ENCODE results near the gene NOS3. TPM values are rescaled to one million over a fixed set of nuclear protein-coding genes. Genes with fewer than 3 reads are reported as not detected.

NOS3 gene
- total RNA-seq = 10.7 TPM
- 1 to 10 TPM; 3.2 to 8.8 (median 7.1) TPM for polyA plus RNA-seq

DNA sequence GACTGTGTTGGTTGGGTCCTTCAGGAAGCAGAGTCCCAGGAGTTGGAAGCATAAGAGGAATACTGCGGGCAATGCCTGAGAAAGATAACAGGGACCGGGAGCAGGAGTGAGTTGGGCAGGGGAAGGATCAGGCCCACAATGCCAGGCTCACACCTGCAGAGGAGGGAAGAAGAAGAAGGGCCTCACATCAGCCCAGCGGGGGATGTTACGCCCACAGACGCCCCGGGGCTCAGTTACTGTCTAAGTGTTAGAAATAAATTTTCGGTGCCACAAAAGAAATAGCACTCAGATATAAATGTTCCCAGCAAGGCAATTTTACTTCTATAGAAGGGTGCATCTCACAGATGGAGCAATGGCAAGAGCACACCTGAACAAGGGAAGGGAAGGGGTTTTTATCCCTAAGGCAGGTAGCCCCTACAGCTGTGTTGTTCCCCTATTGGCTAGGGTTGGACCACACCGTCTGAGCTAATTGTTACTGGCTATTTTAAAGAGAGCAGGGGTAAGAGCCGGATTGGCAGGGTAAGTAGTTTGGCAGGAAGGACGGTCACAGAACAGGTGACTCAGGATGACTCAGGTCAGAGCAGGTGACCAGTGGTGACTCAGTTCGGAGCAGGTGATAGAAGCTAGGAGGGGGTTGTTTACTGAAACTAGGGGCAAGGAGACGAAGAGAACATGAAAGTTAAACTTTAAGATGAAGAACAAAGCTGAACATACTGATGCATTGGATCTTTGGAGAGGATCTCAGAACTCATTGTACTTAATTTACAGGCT lies at the start of gene NOS3:
TSS of gene NOS3 (plus strand) at position 602 of the 771 bp plus-strand sequence. CDS start 2,787 bp downstream, outside the sequence.
- Mint-ChIP-seq H3K4me3 (peak within 1 kb of the TSS in 2 of 4 donors; percentile 0 to 8), H3K27me3 (peaks cover 18% of the 10 kb centered on the region), H3K4me1 (peaks cover 4 to 48% (median 28%) of the 10 kb centered on the region in 4 donors), H3K36me3 (peaks cover 2% of the 10 kb centered on the region), H3K27ac (no peak within 1 kb of the TSS), H3K9me3 (peaks cover 0 to 22% (median 6%) of the 10 kb centered on the region in 7 donors)
- H3K9me3 ChIP-seq (ENCODE audit: control insufficient read depth in 2 of 2, low read length in 2 of 2) = peaks cover 8 to 19% of the 10 kb centered on the region in 2 experiments
- peaks cover 42% of the 10 kb centered on the region for H3K4me1 ChIP-seq (ENCODE audit: control insufficient read depth, insufficient read depth, low read length, poor library complexity, severe bottlenecking)
- no peak within 1 kb of the TSS for H3K4me3 ChIP-seq (ENCODE audit: low read depth, low read length)
- DNase-seq = no peak
- H3K36me3 ChIP-seq (ENCODE audit: control insufficient read depth, insufficient read depth, low read length) = no peaks in the 10 kb centered on the region
- H3K27ac ChIP-seq (ENCODE audit: insufficient read depth, low read length, poor library complexity, severe bottlenecking) = no peak within 1 kb of the TSS
- ATAC-seq (ENCODE audit: low read depth in 2 of 2) = no peak
- H3K27me3 ChIP-seq (ENCODE audit: control insufficient read depth, insufficient read depth, low read length) = no peaks in the 10 kb centered on the region

DNA sequence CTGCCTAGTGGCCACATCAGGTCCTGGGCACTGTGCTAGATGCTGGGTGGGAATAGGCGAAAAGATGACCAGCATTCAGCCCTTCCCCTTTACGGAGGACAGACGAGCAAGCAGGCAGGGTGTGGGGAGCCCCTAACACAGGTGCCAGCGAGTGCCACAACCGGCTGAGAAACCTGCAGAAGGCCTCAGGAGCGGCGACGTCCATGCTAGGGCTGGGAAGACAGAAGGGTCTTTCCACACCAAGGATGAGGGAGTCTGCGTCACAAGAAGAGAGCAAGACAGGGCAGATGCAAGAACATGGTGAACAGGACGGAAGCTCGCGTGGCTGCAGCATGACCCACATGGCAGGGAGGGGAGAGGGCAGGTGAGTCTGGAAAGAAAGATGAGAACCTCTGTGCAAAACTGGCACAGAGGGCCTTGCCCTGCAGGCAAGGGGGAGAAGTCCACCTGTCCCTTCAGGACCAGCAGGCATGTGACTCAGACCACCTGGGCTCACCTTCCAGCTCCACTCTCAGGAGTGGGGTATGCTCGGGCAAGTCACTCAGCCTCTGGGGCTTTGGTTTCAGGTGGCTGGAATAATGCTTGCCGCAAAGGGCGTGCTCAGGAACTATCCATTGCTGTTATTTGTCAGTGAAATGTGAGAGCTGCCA lies 49.3 kb upstream of the NOS3 start:
- Mint-ChIP-seq H3K36me3 (no peaks in the 10 kb centered on the region), H3K27me3 (peaks cover 13% of the 10 kb centered on the region), H3K9me3 (no peaks in the 10 kb centered on the region), H3K4me3 (peak overlapping the region in 2 of 4 donors; percentile 47 to 61), H3K27ac (peak overlapping the region in 1 of 3 donors; percentile 56), H3K4me1 (peaks cover 0 to 50% (median 5%) of the 10 kb centered on the region in 4 donors)
- ATAC-seq (ENCODE audit: low read depth in 2 of 2) (no peak), DNase-seq (no peak)
- H3K27me3 ChIP-seq (ENCODE audit: control insufficient read depth, insufficient read depth, low read length) = no peaks in the 10 kb centered on the region
- H3K4me3 ChIP-seq (ENCODE audit: low read depth, low read length) = no peak overlapping the region
- no peaks in the 10 kb centered on the region for H3K36me3 ChIP-seq (ENCODE audit: control insufficient read depth, insufficient read depth, low read length)
- H3K27ac ChIP-seq (ENCODE audit: insufficient read depth, low read length, poor library complexity, severe bottlenecking) = no peak overlapping the region
- no peaks in the 10 kb centered on the region for H3K9me3 ChIP-seq (ENCODE audit: control insufficient read depth in 2 of 2, low read length in 2 of 2)
- peaks cover 17% of the 10 kb centered on the region for H3K4me1 ChIP-seq (ENCODE audit: control insufficient read depth, insufficient read depth, low read length, poor library complexity, severe bottlenecking)

DNA sequence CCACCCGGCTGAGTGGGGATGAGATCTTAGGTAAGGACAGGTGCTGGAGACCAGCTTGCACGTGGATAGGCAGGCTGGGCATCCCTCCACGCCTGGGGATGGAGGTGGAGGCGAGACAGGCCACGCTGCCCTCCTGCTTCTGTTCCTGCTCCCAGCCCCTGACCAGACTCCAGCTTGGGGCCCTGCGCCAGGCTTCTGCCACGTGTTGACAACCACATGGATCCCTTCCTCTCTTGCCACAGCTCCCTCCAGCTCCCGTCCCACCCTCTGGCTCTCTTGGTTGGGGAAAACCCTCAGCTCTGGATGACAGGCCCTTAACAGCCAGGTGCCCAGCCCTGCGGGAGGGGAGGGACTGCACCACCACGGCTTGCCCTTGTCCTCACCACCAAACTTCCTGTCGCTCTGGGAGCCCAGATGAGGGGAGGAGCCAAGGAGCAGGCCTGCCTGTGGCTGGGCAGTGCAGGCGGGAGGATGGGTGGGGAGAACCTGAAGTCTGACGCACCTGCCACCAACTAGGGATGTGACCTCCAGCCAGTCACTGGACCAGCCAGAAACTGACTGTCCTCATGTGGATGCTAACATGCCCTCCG lies 48.7 kb upstream of the NOS3 start:
- Histone ChIP-seq H3K9me3 (ENCODE audit: control insufficient read depth in 2 of 2, low read length in 2 of 2) (no peaks in the 10 kb centered on the region), H3K4me1 (ENCODE audit: control insufficient read depth, insufficient read depth, low read length, poor library complexity, severe bottlenecking) (peaks cover 17% of the 10 kb centered on the region), H3K36me3 (ENCODE audit: control insufficient read depth, insufficient read depth, low read length) (no peaks in the 10 kb centered on the region), H3K4me3 (ENCODE audit: low read depth, low read length) (no peak overlapping the region), H3K27ac (ENCODE audit: insufficient read depth, low read length, poor library complexity, severe bottlenecking) (no peak overlapping the region), H3K27me3 (ENCODE audit: control insufficient read depth, insufficient read depth, low read length) (no peaks in the 10 kb centered on the region)
- DNase-seq (peak in 2 of 3 donors; percentile 43 to 79), ATAC-seq (ENCODE audit: low read depth in 2 of 2) (peak; percentile 74 to 83)
- Mint-ChIP-seq H3K9me3 (no peaks in the 10 kb centered on the region), H3K4me3 (peak overlapping the region in 2 of 4 donors; percentile 39 to 61), H3K27me3 (peaks cover 13% of the 10 kb centered on the region), H3K27ac (peak overlapping the region in 1 of 3 donors; percentile 35), H3K36me3 (no peaks in the 10 kb centered on the region), H3K4me1 (peaks cover 0 to 49% (median 5%) of the 10 kb centered on the region in 4 donors)

DNA sequence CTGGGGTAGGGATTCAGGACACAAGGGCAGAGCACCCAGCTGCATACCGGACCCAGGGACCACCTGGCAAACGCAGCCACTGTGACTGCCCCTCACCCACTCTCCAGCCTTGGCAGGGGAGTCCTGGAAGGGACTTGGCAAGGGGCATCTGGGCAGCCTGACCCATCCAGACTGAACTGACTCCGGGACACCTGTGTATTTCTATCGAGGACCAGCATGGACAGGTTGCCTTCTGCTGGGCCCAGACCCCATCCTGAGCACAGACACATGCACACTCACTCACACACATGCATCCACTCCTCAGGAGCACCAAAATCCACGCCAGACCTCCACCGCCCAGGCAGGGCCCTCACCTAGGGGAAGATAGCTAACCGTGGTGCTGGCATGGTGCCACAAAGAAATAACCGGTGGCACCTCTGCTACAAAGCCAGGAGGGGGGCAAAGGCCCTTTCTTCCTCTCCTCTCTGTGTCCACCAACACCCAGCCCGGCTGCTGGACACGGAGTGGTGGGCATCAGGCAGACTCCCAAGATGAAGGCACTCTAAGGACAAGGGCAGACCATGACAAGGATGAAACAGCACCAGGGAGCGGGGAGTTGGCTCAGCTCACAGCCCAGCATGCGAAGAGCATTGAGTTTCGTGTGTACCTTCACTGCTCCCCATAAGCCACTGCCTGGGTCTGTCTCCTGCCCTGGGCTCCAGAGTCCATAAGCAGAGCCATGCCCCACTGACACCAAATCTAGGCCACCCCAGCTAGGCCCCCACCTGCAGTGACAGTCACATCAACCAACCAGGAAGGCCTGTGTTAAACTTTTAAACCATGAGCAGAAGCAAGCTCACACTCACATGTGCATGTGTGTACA lies 48.0 kb upstream of the NOS3 start:
- H3K36me3 ChIP-seq (ENCODE audit: control insufficient read depth, insufficient read depth, low read length) = no peaks in the 10 kb centered on the region
- Mint-ChIP-seq H3K9me3 (no peaks in the 10 kb centered on the region), H3K4me3 (peak overlapping the region in 2 of 4 donors; percentile 39 to 46), H3K27me3 (peaks cover 8% of the 10 kb centered on the region), H3K36me3 (no peaks in the 10 kb centered on the region), H3K27ac (peak overlapping the region in 1 of 3 donors; percentile 35), H3K4me1 (peaks cover 0 to 42% (median 5%) of the 10 kb centered on the region in 4 donors)
- no peak for ATAC-seq (ENCODE audit: low read depth in 2 of 2)
- no peaks in the 10 kb centered on the region for H3K9me3 ChIP-seq (ENCODE audit: control insufficient read depth in 2 of 2, low read length in 2 of 2)
- no peak overlapping the region for H3K4me3 ChIP-seq (ENCODE audit: low read depth, low read length)
- H3K27me3 ChIP-seq (ENCODE audit: control insufficient read depth, insufficient read depth, low read length) = no peaks in the 10 kb centered on the region
- H3K27ac ChIP-seq (ENCODE audit: insufficient read depth, low read length, poor library complexity, severe bottlenecking) = no peak overlapping the region
- DNase-seq = no peak
- H3K4me1 ChIP-seq (ENCODE audit: control insufficient read depth, insufficient read depth, low read length, poor library complexity, severe bottlenecking) = peaks cover 13% of the 10 kb centered on the region

DNA sequence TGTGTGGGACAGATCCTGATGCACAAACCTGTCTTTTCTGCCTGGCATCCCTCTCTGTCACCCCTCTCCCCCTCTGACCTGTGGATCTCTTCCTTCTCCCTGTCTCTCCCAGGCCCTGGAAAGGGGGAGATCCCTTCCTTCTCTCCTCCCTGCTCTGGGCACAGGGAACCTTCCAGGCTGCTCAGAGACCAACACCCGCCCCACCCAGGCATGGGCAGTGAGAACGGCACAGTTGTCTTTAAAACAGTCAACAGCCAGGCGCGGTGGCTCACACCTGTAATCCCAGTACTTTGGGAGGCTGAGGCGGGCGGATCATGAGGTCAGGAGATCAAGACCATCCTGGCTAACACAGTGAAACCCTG lies 47.4 kb upstream of the NOS3 start:
- H3K27me3 ChIP-seq (ENCODE audit: control insufficient read depth, insufficient read depth, low read length) = no peaks in the 10 kb centered on the region
- Mint-ChIP-seq H3K36me3 (no peaks in the 10 kb centered on the region), H3K4me1 (peaks cover 0 to 36% (median 3%) of the 10 kb centered on the region in 4 donors), H3K9me3 (no peaks in the 10 kb centered on the region), H3K4me3 (no peak overlapping the region), H3K27me3 (peaks cover 7% of the 10 kb centered on the region), H3K27ac (no peak overlapping the region)
- no peak overlapping the region for H3K27ac ChIP-seq (ENCODE audit: insufficient read depth, low read length, poor library complexity, severe bottlenecking)
- no peaks in the 10 kb centered on the region for H3K9me3 ChIP-seq (ENCODE audit: control insufficient read depth in 2 of 2, low read length in 2 of 2)
- no peak overlapping the region for H3K4me3 ChIP-seq (ENCODE audit: low read depth, low read length)
- peaks cover 10% of the 10 kb centered on the region for H3K4me1 ChIP-seq (ENCODE audit: control insufficient read depth, insufficient read depth, low read length, poor library complexity, severe bottlenecking)
- ATAC-seq (ENCODE audit: low read depth in 2 of 2) = no peak
- DNase-seq = no peak
- H3K36me3 ChIP-seq (ENCODE audit: control insufficient read depth, insufficient read depth, low read length) = no peaks in the 10 kb centered on the region

DNA sequence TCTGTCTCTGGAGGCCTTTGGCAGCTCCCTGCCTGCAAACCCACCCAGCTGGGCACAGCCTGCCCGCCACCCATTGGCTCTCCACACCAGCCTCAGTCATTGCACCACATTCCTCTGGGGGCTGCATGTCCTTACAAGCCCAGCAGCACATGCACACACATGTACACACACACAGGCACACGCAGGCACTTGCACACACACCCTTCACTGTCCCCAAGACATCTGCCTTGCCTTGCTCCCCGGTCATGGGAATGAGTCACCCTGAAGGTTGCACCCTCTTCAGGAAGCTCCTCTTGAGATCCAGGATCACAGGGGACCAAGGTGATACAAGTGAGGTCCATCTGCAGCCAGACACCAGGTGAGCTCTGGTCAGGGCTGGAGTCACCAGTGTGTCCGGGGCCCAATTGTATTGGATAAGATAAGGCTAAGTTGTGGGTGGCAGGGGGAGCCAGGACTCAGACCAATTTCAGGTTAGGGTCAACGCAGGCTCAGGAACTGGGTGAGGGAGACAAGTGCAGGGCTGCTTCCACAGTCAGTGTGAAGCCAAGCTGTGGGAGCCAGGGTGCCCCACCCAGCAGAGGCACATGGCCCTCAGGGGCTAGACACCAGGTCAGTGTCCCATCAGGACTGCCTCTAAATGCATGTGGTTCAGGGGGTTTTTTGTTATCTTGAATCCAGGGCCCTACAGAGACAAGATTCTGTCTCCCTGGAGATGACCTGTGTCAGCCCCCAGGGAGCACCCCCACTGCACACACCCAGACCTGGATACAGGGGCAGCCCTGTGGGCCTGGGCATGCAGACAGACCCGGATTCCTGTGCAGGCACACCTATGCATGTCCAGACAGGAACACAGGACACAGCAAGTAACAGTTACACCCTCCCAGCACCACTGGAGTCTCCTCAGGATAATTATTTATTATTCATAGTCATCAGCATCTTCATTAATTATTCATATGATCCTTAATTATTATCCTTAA lies 46.5 kb upstream of the NOS3 start:
- Histone ChIP-seq H3K36me3 (ENCODE audit: control insufficient read depth, insufficient read depth, low read length) (no peaks in the 10 kb centered on the region), H3K27ac (ENCODE audit: insufficient read depth, low read length, poor library complexity, severe bottlenecking) (no peak overlapping the region), H3K4me1 (ENCODE audit: control insufficient read depth, insufficient read depth, low read length, poor library complexity, severe bottlenecking) (peaks cover 10% of the 10 kb centered on the region), H3K27me3 (ENCODE audit: control insufficient read depth, insufficient read depth, low read length) (no peaks in the 10 kb centered on the region), H3K9me3 (ENCODE audit: control insufficient read depth in 2 of 2, low read length in 2 of 2) (no peaks in the 10 kb centered on the region), H3K4me3 (ENCODE audit: low read depth, low read length) (no peak overlapping the region)
- no peak for ATAC-seq (ENCODE audit: low read depth in 2 of 2)
- H3K27me3 Mint-ChIP-seq = peaks cover 10% of the 10 kb centered on the region
- H3K9me3 Mint-ChIP-seq = no peaks in the 10 kb centered on the region
- peaks cover 0 to 31% (median 2%) of the 10 kb centered on the region in 4 donors for H3K4me1 Mint-ChIP-seq
- H3K4me3 Mint-ChIP-seq = no peak overlapping the region
- H3K36me3 Mint-ChIP-seq = peaks cover 1% of the 10 kb centered on the region
- DNase-seq = no peak
- H3K27ac Mint-ChIP-seq = no peak overlapping the region

All from CD4-positive, CD25-positive, alpha-beta regulatory T cell (primary cell).